ENCODE results near the gene KIAA0930.

DNA sequence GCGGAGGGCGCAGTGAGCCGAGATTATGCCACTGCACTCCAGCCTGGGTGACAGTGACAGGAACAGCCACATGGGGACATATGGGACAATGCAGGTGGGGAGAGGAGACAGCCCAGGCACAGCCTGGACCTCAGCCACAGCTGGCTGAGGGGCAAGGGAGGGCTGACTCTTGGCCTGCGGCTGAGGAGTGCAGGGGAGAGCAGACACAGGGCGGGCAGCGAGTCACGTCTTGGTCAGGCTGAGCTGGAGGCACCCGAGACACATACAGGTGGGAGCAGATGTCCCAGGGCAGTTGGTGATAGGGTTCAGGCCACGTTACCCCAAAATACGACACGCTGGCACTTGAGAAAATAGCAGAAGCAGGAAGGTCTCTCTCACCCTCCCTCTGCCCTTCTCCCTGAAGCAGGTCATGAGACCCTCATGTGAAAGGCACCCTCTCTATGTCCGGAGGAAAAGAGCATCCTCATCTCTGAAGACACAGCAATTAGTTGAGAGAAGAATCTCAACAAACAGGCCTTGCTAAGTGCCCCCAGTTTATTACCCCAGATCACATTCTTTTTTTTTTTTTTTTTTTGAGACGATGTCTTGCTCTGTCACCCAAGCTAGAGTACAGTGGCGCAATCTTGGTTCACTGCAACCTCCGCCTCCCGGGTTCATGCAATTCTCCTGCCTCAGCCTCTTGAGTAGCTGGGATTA lies 10.5 kb downstream of the KIAA0930 start:
- no peak for TF ChIP-seq EZH2 (IDR thresholded peaks at IDR 0.05; ENCODE audit: insufficient read depth, poor library complexity, severe bottlenecking)
- no peak for TF ChIP-seq EZH2phosphoT487 (IDR thresholded peaks at IDR 0.05; ENCODE audit: insufficient read depth, low read depth)

All from GM23248 (cell line).